Endodermal cell (in vitro differentiated cells): Measurements from ENCODE around the gene CCDC27. TPM values are rescaled to one million over a fixed set of nuclear protein-coding genes. Genes with fewer than 3 reads are reported as not detected.
A peak's percentile ranks its signal among the peaks of the same experiment; 100 is the strongest.

Experiments
- DNase-seq: peaks from one replicate; pipeline ENCODE4 v3.0.0-alpha.2; 2017
- H3K27ac ChIP-seq: 2 replicates; pipeline ENCODE4 v1.5.1; 2013; ENCODE audit warnings: mild to moderate bottlenecking, low read depth, low read length, moderate library complexity
- H3K27me3 ChIP-seq: 2 replicates; pipeline ENCODE4 v1.6.1; 2013; ENCODE audit warnings: mild to moderate bottlenecking, low read length, moderate library complexity; ENCODE audit not compliant: insufficient read depth, control insufficient read depth, poor library complexity, severe bottlenecking
- H3K36me3 ChIP-seq: 2 replicates; pipeline ENCODE4 v1.7.0; 2013; ENCODE audit warnings: mild to moderate bottlenecking, low read length, moderate library complexity; ENCODE audit not compliant: control insufficient read depth, insufficient read depth
- H3K4me1 ChIP-seq: one replicate; pipeline ENCODE4 v1.7.0; 2013; ENCODE audit warnings: low read length; ENCODE audit not compliant: control insufficient read depth, insufficient read depth
- H3K4me3 ChIP-seq: 2 replicates; pipeline ENCODE4 v1.5.1; 2013; ENCODE audit warnings: mild to moderate bottlenecking, low read length, moderate library complexity
- H3K9ac ChIP-seq: 2 replicates; pipeline ENCODE4 v1.6.1; 2013; ENCODE audit warnings: mild to moderate bottlenecking, low read length, moderate library complexity; ENCODE audit not compliant: poor library complexity, severe bottlenecking; ENCODE audit errors: extremely low read depth
- H3K9me3 ChIP-seq: 2 replicates; pipeline ENCODE4 v1.6.1; 2013; ENCODE audit warnings: mild to moderate bottlenecking, low read length, moderate library complexity; ENCODE audit not compliant: control insufficient read depth
- H3K27ac Mint-ChIP-seq: 2 replicates; pipeline ENCODE4 v1.8.0; 2020; ENCODE audit warnings: mixed read lengths
- H3K27me3 Mint-ChIP-seq: 2 replicates; pipeline ENCODE4 v1.8.0; 2021; ENCODE audit warnings: mild to moderate bottlenecking, mixed read lengths; ENCODE audit not compliant: insufficient read depth
- H3K36me3 Mint-ChIP-seq: 2 replicates; pipeline ENCODE4 v1.8.0; 2020; ENCODE audit warnings: low read depth, mixed read lengths
- H3K4me1 Mint-ChIP-seq: 2 replicates; pipeline ENCODE4 v1.8.0; 2020; ENCODE audit warnings: mixed read lengths
- H3K4me3 Mint-ChIP-seq: 2 replicates; pipeline ENCODE4 v1.8.0; 2020; ENCODE audit warnings: mild to moderate bottlenecking, moderate library complexity, mixed read lengths
- H3K9me3 Mint-ChIP-seq: 2 replicates; pipeline ENCODE4 v1.8.0; 2020; ENCODE audit warnings: mild to moderate bottlenecking, mixed read lengths
- CTCF ChIP-seq: fragments of 200-600 bp; sonication (generic); conservative IDR thresholded peaks from 2 replicates; pipeline ENCODE4 v1.5.0; 2021; ENCODE audit warnings: antibody characterized with exemption, mild to moderate bottlenecking
- WGBS, 2 experiments: methylation state at CpG; one replicate each; pipeline versions ENCODE4 v1.1.5 to v1.1.7; 2013; ENCODE audit warnings: missing lambda C conversion rate in 2 of 2, mixed read lengths in 1 of 2; ENCODE audit not compliant: insufficient coverage in 1 of 2, insufficient read length in 1 of 2; 5-methylcytosine and 5-hydroxymethylcytosine counted together
- total RNA-seq, 2 donors: library from RNA; stranded (reverse); fragmentation: NEBNext Ultra II Directional in 1 of 2; extraction: Animal tissue kit (Norgen Biotek cat#: 25700) in 1 of 2; gene quantifications; 2 replicates in 1 of 2; 3 replicates in 1 of 2; pipeline ENCODE4 v1.2.1, GENCODE V29; 2021

Gene CCDC27
- total RNA-seq, 2 donors from 2014 or later = not detected

DNA sequence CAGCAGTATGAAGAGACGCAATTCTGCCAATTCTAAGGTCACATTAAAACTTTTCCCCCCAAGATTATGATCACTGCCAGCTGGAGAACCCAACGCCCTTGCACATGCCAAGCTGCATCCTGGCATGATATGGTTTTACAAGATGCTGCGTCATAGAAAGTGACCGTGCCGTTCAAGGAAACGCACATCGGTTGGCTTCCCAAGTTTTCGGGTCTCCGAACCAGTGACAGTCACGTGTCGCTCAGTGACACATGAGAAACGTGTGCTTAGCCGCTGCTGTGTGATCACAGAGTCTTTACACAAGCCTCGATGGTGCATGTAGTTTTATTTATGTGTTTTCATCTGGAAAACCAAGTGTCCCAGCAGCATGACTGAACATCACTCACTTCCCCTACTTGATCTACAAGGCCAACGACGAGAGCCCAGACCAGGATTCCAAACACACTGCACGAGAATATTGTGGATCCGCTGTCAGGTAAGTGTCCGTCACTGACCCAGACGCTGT is 27.7 kb downstream of the CCDC27 start:
- H3K27ac Mint-ChIP-seq = no peak overlapping the region
- H3K36me3 ChIP-seq = peaks cover 58% of the 10 kb centered on the region
- no peaks in the 10 kb centered on the region for H3K4me1 ChIP-seq
- H3K9me3 ChIP-seq = no peaks in the 10 kb centered on the region
- no peak for TF ChIP-seq CTCF
- 95 to 98% methylated on average over 20 of the region's 20 CpGs for WGBS, 2 experiments
- no peak overlapping the region for H3K4me3 Mint-ChIP-seq
- no peaks in the 10 kb centered on the region for H3K27me3 ChIP-seq
- DNase-seq = no peak
- no peak overlapping the region for H3K4me3 ChIP-seq
- H3K27me3 Mint-ChIP-seq = no peaks in the 10 kb centered on the region
- H3K27ac ChIP-seq = no peak overlapping the region
- H3K9me3 Mint-ChIP-seq = no peaks in the 10 kb centered on the region
- H3K4me1 Mint-ChIP-seq = peaks cover 2% of the 10 kb centered on the region
- H3K9ac ChIP-seq = no peak overlapping the region
- peaks cover 55% of the 10 kb centered on the region for H3K36me3 Mint-ChIP-seq

DNA sequence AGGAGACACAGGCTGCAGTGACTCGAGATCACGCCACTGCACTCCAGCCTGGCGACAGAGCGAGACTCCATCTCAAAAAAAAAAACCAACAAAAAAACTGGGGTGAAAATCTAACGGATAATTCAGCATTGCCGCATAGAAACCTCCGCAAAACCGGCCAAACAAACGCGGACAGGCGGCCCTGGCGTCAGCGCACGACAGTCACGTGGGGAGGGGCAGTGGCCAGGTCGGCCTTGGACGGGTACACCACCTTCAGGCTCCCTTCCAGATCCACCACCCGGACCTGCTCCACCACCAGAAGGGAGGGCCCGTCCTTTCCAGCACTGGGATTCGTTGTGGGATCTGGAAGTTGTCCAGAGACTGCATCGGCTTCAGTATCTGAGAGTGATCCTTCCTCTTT is 28.7 kb downstream of the CCDC27 start:
- no peaks in the 10 kb centered on the region for H3K27me3 Mint-ChIP-seq
- 96 to 97% methylated on average over 19 to 21 of the region's 21 CpGs for WGBS, 2 experiments
- H3K27ac ChIP-seq = no peak overlapping the region

GRCh38 chr1:3783651-3784474 is 31.6 kb downstream of the CCDC27 start:
- Mint-ChIP-seq H3K27ac (no peak overlapping the region), H3K36me3 (peaks cover 87% of the 10 kb centered on the region)
- no peak for DNase-seq

More for the DNA sequence above, 28.7 kb downstream of the CCDC27 start:
- Histone ChIP-seq H3K4me3 (no peak overlapping the region), H3K4me1 (no peaks in the 10 kb centered on the region), H3K36me3 (peaks cover 67% of the 10 kb centered on the region), H3K9ac (no peak overlapping the region), H3K27me3 (no peaks in the 10 kb centered on the region), H3K9me3 (no peaks in the 10 kb centered on the region)
- no peak for TF ChIP-seq CTCF
- peaks cover 65% of the 10 kb centered on the region for H3K36me3 Mint-ChIP-seq
- H3K27ac Mint-ChIP-seq = no peak overlapping the region
- H3K4me3 Mint-ChIP-seq = no peak overlapping the region
- no peaks in the 10 kb centered on the region for H3K4me1 Mint-ChIP-seq
- H3K9me3 Mint-ChIP-seq = no peaks in the 10 kb centered on the region
- DNase-seq = peak; percentile 30

More at GRCh38 chr1:3783651-3784474, 31.6 kb downstream of the CCDC27 start:
- WGBS, 2 experiments = 96 to 98% methylated on average over 21 to 30 of the region's 30 CpGs
- Histone ChIP-seq H3K27ac (no peak overlapping the region), H3K9ac (no peak overlapping the region), H3K9me3 (no peaks in the 10 kb centered on the region), H3K4me3 (no peak overlapping the region), H3K4me1 (no peaks in the 10 kb centered on the region), H3K27me3 (no peaks in the 10 kb centered on the region), H3K36me3 (peaks cover 78% of the 10 kb centered on the region)
- Mint-ChIP-seq H3K4me3 (no peak overlapping the region), H3K4me1 (peaks cover 3% of the 10 kb centered on the region), H3K27me3 (no peaks in the 10 kb centered on the region), H3K9me3 (no peaks in the 10 kb centered on the region)
- no peak for TF ChIP-seq CTCF
